GM21717 (cell line): Measurements from ENCODE around the gene GMPPA.

ENCODE experiments used
- ATAC-seq: cut with Tn5 transposase; IDR thresholded peaks from one replicate; pipeline ENCODE4 v1.9.1; 2021; ENCODE audit warnings: mild to moderate bottlenecking, moderate library complexity; ENCODE audit not compliant: unreplicated experiment

The GMPPA gene

DNA sequence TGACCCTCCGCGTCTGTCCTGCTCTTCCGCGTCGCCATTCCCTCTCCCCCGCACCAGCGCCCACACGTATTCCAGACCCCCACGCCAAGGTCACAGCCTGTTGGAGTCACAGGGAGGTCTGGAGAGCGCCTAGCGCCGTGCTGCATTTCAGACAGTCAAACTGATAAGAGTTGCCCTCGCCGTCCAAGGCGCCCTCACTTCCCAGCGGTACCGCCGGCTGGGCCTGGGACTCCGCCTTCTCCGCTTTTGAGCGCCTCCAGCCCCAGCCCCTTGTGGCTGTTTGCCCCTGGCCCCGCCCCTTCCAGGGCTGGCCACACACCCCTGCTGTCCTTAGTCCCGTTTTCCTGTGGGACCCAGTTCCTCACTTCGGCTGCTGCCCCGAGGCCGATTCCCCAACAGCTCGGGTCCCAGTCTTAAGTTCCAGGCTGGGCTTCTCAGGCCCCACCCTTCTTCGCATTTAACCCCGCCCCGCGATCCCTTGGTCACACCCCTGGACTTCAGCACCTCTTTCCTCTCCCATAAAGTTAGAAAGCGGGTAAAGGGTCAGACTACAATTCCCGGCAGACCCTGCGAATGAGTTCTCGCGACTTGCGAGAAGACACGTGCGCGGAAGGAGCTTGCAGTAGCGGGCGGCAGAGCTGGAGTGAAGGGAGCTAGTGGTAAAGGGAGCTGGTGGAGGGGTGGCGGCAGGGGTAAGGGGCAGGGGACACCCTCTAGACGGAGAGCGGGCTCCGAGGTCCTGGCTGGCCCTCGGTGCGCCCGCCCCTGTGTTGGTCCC is at the start of gene GMPPA:
TSS of gene GMPPA (plus strand) at position 612 of the 778 bp plus-strand sequence. CDS start 1,085 bp downstream, outside the sequence.
- ATAC-seq: peak; percentile 97

DNA sequence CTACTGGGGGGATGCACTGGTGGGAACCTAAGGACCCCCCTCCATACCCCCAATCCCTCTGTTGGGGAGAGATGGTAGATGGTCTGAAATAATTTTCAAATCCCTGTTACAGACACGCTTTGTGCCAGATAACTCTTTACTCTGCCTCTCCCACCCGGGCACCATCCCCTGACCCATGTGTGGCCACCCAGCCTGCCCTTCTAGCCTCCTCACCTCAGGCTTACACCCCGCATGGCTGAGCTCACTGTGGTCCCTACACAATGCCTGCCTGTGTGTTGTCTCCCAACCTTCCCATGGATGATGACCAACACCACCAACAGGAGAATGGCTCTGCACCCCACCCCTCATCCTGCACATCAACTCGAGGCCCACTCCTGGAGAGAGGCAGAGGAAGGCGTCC is 49.1 kb upstream of the GMPPA start:
- ATAC-seq: no peak

DNA sequence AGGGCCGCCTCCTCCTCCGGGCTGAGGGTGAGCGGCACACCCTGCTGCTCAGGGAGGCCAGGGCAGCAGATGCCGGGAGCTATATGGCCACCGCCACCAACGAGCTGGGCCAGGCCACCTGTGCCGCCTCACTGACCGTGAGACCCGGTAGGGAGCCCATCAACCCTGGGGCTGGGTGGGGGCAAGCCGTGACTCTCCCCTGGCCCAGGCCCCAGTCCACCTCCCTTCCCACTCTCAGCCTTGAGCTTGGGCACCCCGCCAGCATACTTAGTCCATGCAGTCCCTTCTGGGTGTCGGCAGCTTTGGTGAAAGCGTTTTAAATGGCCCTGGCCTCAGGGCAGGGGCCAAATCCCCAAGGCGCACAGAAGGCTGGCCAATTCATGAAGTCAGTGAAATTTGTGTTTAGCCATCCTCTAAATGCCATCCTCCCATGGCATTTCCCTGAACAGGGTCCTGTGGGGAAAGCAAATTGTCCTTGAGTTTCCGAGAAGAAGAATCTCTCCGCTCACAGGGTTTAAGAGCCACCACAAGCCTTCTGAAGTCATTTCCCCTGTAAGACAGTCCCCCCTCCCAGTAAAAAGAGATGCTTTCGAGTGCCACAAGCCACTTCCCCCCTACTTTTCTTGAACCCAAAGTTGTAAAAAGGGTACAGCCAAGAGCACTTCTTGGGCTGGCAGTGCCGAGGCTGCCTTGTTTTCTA is 46.9 kb upstream of the GMPPA start:
- ATAC-seq: no peak

DNA sequence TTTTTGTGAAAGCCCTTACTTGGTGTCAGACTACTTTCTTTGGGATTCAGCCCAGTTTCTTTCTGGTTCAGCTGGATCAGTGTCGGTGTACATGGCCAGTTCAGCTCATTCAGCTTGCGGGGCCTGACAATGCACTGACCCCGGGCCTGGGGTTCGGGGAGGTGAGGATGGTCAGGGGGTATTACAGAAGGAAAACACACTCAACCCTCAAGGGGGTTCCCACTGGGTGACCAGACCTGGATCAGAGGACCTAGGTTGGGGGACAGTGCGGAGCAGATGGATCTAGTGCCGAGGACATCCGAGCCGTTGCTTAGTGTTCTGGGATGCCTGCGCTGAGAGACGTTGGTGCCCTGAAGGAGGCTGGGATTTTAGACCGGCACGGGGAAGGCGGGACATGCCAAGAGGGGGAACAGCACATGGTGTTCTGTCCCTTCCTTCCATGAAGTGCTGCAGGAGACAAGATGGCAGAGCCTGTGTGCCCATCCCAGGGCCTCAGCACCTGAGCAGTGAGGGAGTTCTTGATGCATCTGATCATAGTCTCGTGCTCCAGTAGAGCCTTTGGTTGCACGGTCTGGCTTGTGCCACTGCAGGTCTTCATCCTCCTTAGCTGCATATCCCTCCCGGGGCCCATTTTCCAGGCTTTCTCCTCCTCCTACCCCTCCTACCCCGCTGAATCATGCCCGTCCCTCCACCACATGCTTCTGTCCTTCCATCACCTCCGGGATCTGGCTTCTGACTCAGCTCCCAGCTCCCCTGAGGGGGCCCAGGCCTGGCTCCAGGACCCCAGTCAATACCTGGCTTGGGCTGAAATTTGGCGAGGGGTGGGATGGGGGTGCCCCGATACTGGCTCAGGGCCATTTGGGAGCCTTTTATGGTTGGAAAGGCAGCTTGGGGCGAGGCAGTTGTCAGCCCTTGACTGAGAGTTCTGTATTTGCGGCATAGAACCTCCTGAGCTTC is 46.1 kb upstream of the GMPPA start:
- ATAC-seq: no peak

DNA sequence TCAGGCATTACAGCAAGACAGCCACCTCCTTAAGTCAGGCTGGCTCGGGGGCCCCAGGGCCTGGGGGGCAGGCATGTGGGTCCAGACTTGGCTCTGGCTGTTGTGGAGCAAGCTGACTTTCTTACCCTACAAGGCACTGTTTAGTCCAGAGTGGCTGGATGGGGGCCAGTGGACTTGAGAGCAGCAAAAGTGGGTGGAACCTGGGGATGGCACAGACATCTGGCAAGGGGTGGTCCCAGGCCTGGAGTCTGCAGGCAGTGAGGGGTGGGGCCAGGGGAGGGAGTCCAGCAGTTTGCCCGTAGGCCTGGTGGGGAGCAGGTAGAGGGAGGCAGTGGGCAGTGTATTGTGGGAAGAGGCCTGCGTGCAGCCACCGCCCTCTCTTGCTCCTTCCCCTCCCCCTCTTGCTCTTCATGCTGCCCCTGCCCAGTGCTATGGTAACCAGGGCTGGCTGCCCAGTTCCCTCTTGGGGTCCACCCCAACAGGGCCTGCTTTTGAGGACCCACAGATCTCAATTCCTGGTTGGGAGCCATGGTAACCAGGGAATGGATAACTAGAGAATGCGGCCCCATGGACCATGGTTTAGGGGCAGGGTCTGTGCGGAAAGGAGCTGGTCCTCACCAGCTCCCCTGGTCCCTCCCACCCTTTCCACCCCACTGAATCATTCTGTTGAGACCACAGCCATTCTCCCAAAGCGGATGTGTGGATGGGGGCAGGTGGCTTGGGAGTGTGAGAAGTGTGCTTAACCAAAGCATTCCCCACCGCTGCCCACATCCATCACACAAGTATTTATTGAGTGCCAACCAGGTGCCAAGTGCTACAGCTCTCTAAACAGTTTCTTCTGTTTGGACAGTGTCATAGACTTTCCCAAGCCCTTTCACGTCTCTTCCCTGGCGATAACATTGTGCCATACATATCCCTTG is 44.8 kb upstream of the GMPPA start:
- ATAC-seq: no peak

DNA sequence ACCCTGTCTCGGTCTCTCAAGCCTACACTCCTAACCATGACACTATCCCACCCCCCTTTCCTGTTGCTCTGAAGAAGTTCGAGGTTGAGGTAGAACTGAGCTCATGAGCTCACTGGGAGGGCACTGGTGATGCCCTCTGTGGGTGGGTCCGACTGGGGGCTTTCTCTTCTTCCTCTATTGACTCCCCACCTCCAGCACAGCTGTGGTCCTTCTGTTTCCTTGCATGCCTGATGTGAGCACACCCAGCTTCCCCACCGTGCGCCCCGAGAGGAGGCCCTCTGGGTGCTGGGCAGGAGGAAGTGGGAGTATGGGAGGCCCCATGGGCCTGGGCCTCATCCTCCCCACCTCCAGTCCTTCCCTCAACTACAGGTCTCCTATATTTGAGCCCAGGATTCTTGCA is 43.1 kb upstream of the GMPPA start:
- ATAC-seq: no peak

DNA sequence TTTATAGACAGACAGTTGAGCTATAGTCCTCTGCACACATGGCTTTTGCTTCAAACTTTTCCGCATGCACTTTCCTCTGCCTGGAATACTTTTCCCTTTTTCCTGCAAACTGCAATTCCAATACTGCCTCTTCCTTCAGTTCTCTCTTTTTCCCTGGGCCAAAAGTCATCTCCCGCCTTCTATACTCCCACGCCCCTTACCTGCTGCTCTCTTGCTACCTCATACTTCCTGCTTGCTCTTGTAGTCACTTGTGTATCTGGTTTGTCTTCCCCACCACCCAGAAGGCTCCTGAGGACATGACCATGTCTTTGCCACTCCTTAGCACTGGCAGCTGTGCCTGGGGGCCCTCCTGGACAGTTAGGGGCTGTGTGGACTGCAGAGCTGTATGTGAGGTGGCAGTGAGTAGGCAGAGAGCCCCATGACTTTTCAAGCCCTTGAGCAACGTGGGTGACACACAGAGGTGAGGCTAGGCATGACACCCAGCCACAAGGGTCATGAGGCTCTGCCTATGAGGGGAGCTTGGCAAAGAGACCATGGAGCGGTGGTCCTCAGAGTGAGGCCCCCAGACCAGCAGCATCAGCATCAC is 40.8 kb upstream of the GMPPA start:
- ATAC-seq: no peak

DNA sequence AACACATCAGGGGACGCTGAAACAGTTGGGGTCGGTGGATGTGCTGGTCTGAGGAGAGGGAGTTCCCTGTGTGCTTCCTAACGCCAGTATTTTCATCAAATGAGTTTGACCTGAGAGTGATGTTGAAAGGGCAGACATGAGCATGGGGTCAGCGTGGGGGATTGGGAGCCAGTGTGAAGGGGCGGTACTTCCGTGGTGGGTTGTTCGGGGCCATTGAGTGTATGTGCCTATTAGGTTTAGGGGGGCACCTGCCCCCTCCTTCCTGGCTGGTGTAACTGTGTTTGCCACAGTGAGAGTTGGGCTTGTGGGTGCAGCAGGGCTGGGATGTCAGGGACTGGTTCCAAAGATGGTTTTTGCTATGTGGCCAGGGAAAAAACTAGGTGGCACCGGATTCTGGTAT is 39.7 kb upstream of the GMPPA start:
- ATAC-seq: no peak

DNA sequence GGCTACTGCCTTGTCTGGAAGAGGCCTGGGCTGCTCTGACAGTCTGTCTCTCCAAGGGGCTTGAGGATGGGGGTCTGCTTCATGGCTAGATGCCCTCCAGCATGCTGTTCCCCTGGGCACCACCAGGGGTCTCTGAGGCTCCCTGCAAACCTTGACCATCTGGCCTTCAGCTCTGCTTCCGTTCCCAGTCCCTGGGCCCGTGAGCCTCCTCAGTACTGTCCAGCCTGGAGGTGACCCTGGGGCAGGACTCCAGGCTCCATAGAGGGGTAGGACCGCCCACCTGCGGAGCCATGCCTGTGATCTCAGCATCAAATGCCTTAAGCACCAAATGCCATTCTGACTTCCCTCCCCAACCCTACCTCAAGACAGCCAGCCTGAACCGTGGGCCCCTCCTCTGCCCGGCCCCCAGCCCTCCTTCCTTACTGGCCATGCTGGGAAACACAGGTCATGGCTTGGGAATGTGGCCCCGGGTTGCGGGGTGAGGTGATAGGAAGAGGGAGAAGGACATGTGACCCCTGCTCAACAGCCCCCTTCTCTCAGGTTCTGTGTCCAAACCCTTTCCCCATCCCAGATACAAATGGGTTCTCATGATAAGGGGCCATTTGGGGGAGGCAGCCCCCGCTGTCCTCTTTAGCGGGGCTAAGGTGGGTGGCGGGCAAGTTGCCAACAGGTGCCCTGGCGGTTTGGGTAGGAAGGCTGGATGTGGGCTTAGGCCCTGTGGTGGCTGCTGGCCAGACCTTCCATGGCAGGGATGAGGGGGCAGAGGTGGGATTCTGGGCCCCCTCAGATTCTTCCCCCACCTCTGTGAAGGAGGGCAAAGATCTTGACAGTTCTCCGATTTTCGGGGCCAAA is 39.0 kb upstream of the GMPPA start:
- ATAC-seq: peak; percentile 63

DNA sequence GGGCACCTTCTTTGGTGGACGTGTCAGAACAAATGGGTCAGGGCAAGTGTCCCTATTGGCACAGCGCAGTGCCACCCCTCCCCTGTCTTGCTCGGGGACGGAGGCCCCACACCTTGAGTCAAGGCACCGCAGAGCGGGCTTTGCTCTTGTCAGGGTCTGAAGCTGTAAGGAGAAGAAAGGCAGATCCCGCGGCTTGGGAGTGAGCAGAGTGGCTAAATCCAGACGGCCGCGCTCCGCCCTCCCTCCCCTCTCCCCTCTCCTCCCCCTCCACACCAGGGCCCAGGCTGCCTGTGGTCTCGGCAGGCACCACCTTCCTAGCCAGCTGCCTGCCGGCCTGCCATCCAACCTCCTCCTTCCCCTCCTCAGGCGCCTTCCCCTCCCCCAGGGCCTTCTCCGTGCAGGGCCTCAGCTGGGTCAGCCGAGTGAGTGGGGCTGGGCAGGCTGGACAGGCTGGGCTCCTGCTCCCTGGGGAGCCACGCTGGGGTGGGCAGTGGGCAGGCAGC is 38.2 kb upstream of the GMPPA start:
- no peak for ATAC-seq

DNA sequence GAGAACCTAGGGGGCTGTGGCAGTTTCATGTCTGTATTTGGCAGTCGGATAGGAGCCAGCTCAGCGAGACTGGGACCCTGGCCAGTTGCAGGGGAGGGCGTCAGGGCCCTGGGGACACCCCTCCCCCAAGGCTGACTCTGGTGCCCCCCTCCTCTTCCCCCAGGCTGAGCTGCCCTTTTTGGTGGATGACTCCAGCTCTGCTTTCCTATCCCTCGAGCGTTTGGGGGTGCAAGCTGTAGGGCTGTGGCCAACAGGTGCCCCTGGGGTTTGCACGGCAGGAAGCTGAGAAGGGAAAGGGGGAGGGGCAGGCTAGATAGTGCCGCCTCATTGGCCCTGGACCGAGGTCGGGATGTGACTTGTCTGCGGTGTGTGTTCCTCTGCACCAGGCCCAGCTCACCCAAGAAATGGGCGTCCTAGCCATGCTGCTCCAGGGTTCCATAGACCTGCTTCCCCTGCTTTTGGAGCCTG is 37.6 kb upstream of the GMPPA start:
- no peak for ATAC-seq

DNA sequence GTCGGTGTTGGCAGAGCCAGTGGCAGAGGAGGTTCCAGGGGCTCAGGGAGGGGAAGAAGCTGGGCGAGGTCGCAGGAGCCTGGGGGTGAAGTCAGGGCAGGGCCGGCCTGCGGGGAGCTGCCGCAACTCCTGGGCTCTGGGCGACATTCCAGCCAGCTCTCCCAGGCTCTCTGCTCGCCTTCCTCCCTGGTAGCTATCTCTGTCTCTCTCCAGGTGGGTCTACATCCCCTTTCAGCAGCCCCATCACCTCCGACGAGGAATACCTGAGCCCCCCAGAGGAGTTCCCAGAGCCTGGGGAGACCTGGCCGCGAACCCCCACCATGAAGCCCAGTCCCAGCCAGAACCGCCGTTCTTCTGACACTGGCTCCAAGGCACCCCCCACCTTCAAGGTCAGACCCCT is 37.0 kb upstream of the GMPPA start:
- no peak for ATAC-seq

DNA sequence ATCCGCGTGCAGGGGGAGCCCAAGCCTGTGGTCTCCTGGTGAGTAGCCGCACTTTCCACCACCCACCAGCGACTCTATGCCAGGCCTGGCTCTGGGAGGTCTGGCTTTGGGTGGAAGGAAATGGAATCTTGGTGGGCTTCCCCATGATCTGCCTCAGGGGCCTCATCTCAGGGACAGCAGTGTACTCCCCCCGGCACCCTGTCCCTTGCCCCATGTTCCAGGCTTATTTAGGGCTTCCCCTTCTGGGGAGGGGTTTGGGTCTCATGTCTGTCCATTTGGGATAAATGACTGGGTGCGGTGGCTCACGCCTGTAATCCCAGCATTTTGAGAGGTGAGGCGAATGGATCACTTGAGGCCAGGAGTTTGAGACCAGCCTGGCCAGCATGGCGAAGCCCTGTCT is 36.3 kb upstream of the GMPPA start:
- ATAC-seq: no peak

DNA sequence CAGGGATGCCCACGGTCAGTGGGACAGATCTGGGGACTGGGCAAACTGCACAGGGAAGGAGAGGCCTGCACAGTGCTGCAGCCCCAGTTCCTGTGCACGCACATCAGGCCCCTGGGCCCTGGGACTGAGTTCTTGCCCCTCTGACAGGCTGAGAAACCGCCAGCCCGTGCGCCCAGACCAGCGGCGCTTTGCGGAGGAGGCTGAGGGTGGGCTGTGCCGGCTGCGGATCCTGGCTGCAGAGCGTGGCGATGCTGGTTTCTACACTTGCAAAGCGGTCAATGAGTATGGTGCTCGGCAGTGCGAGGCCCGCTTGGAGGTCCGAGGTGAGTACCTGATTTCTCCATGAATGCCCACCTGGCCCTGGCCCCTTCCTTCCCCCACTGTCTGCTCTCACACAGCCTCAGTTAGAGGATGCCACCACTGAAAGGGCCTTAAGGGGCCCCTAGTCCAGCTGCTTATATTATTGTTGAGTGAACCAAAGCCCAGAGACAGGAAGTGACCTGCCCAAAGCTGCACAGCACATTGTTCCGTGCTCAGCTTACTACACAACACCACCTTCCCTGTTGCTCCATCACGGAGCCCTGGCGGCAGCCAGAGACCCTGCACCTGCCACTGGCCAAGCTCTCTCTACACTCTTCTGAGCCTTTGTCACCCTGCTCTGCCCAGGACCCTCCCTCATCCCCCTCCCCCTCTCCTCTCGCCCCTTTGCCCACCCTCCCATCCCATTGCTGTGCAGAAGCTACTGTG is 34.2 kb upstream of the GMPPA start:
- ATAC-seq: no peak

DNA sequence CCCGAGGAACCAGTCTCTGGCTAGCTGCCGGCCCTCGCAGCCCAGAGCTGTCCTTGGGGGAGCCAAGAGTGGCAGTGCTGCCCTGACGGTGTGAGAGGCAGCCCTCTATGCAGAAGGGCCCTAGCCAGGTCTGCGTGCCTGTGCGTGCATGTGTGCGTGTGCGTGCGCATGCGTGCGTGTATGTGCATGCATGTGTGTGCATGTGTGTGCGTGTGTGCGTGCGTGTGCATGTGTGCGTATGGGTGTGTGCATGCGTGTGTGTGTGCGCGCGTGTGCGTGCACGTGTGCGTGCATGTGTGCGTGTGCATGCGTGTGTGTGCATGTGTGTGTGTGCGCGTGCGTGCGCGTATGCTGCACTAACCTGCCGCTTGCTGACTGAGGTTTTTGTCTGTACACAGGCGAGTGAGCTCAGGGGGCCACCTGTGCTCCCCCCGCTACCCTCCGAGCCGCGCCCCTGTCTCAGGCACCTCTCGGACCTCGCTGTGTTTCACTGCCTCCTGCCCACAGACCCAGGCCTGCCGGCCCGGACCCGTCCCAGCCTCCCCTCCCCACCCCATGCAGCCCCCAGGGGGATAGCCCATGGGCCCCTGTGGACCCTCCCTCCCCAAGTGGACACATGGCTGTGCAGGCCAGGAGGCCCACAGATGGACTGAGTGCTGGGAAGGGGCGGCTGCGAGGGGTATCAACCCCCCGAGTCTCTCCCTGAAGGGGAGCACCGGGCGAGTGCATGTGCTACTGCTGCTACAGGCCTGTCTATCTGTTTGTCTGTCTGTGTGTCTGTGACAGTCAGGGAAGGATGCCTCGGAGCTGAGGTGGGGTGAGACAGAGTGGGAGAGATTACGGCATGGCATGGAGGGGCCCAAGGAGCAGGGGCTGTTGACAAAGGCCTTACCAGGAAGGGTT is 32.8 kb upstream of the GMPPA start:
- no peak for ATAC-seq

DNA sequence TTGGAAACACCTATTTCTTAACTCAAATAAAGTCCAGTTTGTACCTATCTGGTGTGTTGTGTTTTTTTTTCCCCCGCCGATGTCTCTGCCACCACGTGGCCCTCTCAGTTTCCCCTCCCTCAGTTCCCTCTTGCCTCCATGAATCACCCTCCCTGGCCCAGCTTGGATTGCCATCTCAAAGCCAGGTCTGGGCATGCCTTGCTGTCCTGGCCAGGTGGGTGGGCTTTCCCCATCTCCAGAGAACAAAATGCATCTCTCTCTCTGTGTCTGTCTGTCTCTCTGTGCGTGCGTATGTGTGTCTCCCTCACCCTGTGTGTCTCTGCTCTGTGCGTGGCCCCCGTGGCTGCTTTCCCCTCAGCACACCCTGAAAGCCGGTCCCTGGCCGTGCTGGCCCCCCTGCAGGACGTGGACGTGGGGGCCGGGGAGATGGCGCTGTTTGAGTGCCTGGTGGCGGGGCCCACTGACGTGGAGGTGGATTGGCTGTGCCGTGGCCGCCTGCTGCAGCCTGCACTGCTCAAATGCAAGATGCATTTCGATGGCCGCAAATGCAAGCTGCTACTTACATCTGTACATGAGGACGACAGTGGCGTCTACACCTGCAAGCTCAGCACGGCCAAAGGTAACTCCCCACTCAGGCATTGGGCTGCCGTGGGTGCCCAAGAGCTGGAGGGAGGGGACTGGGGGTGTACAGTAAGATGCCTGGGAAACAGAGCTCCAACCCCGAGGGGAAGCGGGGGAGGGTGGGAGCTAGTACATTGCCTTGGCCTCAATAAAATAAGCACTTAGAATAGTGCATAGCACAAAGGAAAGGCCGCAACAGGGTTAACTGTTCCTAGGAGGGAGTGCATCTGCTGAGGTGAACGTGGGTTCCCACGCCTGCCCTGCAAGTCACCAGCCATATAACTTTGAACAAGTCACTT is 31.6 kb upstream of the GMPPA start:
- ATAC-seq: no peak
